Mesenchymal stem cell (in vitro differentiated cells and primary cell): Measurements from ENCODE around the gene ADD3.

Experiments
- DNase-seq: peaks from one replicate; pipeline ENCODE4 v3.0.0-alpha.2; 2013
- H2AFZ ChIP-seq: one replicate; pipeline ENCODE4 v1.6.1; 2013; ENCODE audit warnings: low read depth, mild to moderate bottlenecking, control low read depth, inconsistent platforms, low read length, moderate library complexity
- H2AK5ac ChIP-seq: 2 replicates; pipeline ENCODE4 v1.6.1; 2013; ENCODE audit warnings: low read length, moderate library complexity, mild to moderate bottlenecking, inconsistent platforms; ENCODE audit not compliant: severe bottlenecking
- H2BK120ac ChIP-seq: one replicate; pipeline ENCODE4 v1.6.1; 2013; ENCODE audit warnings: low read depth, mild to moderate bottlenecking, inconsistent platforms, low read length, moderate library complexity
- H2BK12ac ChIP-seq, 2 experiments: one replicate each; pipeline ENCODE4 v1.6.1; 2013; ENCODE audit warnings: inconsistent platforms in 2 of 2, low read length in 2 of 2, mild to moderate bottlenecking in 2 of 2, moderate library complexity in 2 of 2, control low read depth in 1 of 2
- H2BK15ac ChIP-seq: one replicate; pipeline ENCODE4 v1.6.1; 2013; ENCODE audit warnings: mild to moderate bottlenecking, low read depth, inconsistent platforms; ENCODE audit not compliant: poor library complexity, severe bottlenecking
- H2BK5ac ChIP-seq: 2 replicates; pipeline ENCODE4 v1.6.1; 2013; ENCODE audit warnings: low read depth, mild to moderate bottlenecking, low read length, control low read depth, inconsistent platforms; ENCODE audit not compliant: poor library complexity, severe bottlenecking
- H3K14ac ChIP-seq, 2 experiments: one replicate each; pipeline ENCODE4 v1.6.1; 2013; ENCODE audit warnings: inconsistent platforms in 2 of 2, low read length in 2 of 2, control low read depth in 1 of 2, mild to moderate bottlenecking in 1 of 2, moderate library complexity in 1 of 2
- H3K18ac ChIP-seq, 2 experiments: one replicate each; pipeline ENCODE4 v1.6.1; 2013; ENCODE audit warnings: inconsistent platforms in 2 of 2, low read length in 2 of 2, control low read depth in 1 of 2, low read depth in 1 of 2, mild to moderate bottlenecking in 1 of 2
- H3K23ac ChIP-seq, 2 experiments: one replicate each; pipeline ENCODE4 v1.6.1; 2013; ENCODE audit warnings: inconsistent platforms in 2 of 2, low read length in 2 of 2, mild to moderate bottlenecking in 2 of 2, moderate library complexity in 2 of 2, control low read depth in 1 of 2
- H3K27ac ChIP-seq: 2 replicates; pipeline ENCODE4 v1.5.1; 2013; ENCODE audit warnings: mild to moderate bottlenecking, moderate library complexity, low read length, control low read depth, inconsistent platforms; ENCODE audit not compliant: poor library complexity, severe bottlenecking
- H3K27me3 ChIP-seq, 2 experiments: 2 replicates each; pipeline versions ENCODE4 v1.6.1 to v1.7.0; 2013; ENCODE audit warnings: low read length in 2 of 2, mild to moderate bottlenecking in 2 of 2, moderate library complexity in 2 of 2, control low read depth in 1 of 2, inconsistent platforms in 1 of 2; ENCODE audit not compliant: control insufficient read depth in 1 of 2, insufficient read depth in 1 of 2
- H3K36me3 ChIP-seq, 2 experiments: 2 replicates each; pipeline versions ENCODE4 v1.6.1 to v1.7.0; 2013; ENCODE audit warnings: low read length in 2 of 2, control low read depth in 1 of 2, inconsistent platforms in 1 of 2, low read depth in 1 of 2, mild to moderate bottlenecking in 1 of 2; ENCODE audit not compliant: insufficient read depth in 2 of 2, control insufficient read depth in 1 of 2
- H3K4ac ChIP-seq, 2 experiments: one replicate each; pipeline ENCODE4 v1.6.1; 2013; ENCODE audit warnings: inconsistent platforms in 2 of 2, low read length in 2 of 2, mild to moderate bottlenecking in 2 of 2, moderate library complexity in 2 of 2, control low read depth in 1 of 2, low read depth in 1 of 2
- H3K4me1 ChIP-seq: 2 replicates; pipeline ENCODE4 v1.6.1; 2013; ENCODE audit warnings: low read depth, low read length, control low read depth; ENCODE audit not compliant: control insufficient read depth, insufficient read depth
- H3K4me2 ChIP-seq: 2 replicates; pipeline ENCODE4 v1.6.1; 2013; ENCODE audit warnings: low read length, mild to moderate bottlenecking, inconsistent platforms; ENCODE audit not compliant: poor library complexity, severe bottlenecking
- H3K4me3 ChIP-seq, 2 experiments: 2 replicates each; pipeline versions ENCODE4 v1.5.1 to v1.7.0; 2013; ENCODE audit warnings: low read length in 2 of 2, mild to moderate bottlenecking in 2 of 2, control low read depth in 1 of 2, low read depth in 1 of 2; ENCODE audit not compliant: insufficient read depth in 1 of 2
- H3K79me1 ChIP-seq: replicated peaks from 2 replicates; pipeline ENCODE4 v1.6.1; 2013; ENCODE audit warnings: mild to moderate bottlenecking, control low read depth, low read length, inconsistent platforms; ENCODE audit not compliant: poor library complexity, severe bottlenecking
- H3K9ac ChIP-seq: 2 replicates; pipeline ENCODE4 v1.7.0; 2013; ENCODE audit warnings: mild to moderate bottlenecking, low read length, moderate library complexity
- H3K9me3 ChIP-seq: 2 replicates; pipeline ENCODE4 v1.7.0; 2013; ENCODE audit warnings: mild to moderate bottlenecking, low read length; ENCODE audit not compliant: control insufficient read depth
- H4K8ac ChIP-seq: one replicate; pipeline ENCODE4 v1.6.1; 2013; ENCODE audit warnings: inconsistent platforms, mild to moderate bottlenecking, low read length, moderate library complexity
- H4K91ac ChIP-seq: one replicate; pipeline ENCODE4 v1.6.1; 2013; ENCODE audit warnings: mild to moderate bottlenecking, low read length, inconsistent platforms
- WGBS: methylation state at CpG from one replicate; pipeline ENCODE4 v1.1.7; 2013; ENCODE audit warnings: mixed read lengths; 5-methylcytosine and 5-hydroxymethylcytosine counted together

Gene ADD3

GRCh38 chr10:109978481-109978880, 29.3 kb upstream of the ADD3 start:
- Histone ChIP-seq H2BK15ac (no peak overlapping the region), H3K18ac (no peak overlapping the region), H2BK12ac (no peak overlapping the region), H2AFZ (no peak overlapping the region), H2AK5ac (no peak overlapping the region), H3K9me3 (no peaks in the 10 kb centered on the region), H3K23ac (no peak overlapping the region), H3K36me3 (no peaks in the 10 kb centered on the region), H2BK5ac (no peak overlapping the region), H3K4me2 (no peak overlapping the region), H2BK120ac (no peak overlapping the region), H3K14ac (no peak overlapping the region), H4K8ac (no peak overlapping the region), H4K91ac (no peak overlapping the region), H3K4me3 (peak overlapping the region in 1 of 2 experiments; percentile 41), H3K9ac (peak overlapping the region; percentile 80), H3K4me1 (peaks cover 3% of the 10 kb centered on the region), H3K27ac (no peak overlapping the region), H3K79me1 (no peaks in the 10 kb centered on the region), H3K27me3 (no peaks in the 10 kb centered on the region), H3K4ac (no peak overlapping the region)
- 70% methylated on average over 5 of the region's 6 CpGs for WGBS
- peak; percentile 59 for DNase-seq

DNA sequence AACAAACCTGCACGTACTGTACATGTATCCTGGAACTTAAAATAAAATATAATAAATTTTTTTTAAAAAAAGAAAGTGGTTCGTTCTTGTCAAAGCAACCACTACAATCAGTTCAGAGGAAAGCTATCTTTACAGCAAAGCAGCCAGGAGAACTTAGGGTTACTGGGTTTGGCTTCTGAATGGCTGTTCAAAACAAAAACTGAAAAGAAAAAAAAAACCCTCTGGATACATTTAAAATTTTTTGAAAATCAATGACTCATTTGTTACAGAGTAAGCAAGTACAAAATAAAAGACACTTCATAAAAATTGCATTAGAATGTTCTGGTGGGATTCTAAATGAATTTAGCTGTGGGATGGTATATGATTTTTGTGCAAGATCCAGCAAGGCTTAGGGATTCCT, 28.6 kb upstream of the ADD3 start:
- Histone ChIP-seq H2BK5ac (no peak overlapping the region), H3K4me2 (no peak overlapping the region), H3K4ac (no peak overlapping the region), H2AFZ (no peak overlapping the region), H3K79me1 (no peaks in the 10 kb centered on the region), H3K9ac (peak overlapping the region; percentile 80), H3K4me3 (peak overlapping the region in 1 of 2 experiments; percentile 41), H2AK5ac (no peak overlapping the region), H3K23ac (no peak overlapping the region), H4K91ac (no peak overlapping the region), H3K27ac (no peak overlapping the region), H3K14ac (no peak overlapping the region), H2BK120ac (no peak overlapping the region), H2BK15ac (no peak overlapping the region), H3K4me1 (peaks cover 3% of the 10 kb centered on the region), H2BK12ac (no peak overlapping the region), H3K9me3 (no peaks in the 10 kb centered on the region), H3K27me3 (no peaks in the 10 kb centered on the region), H4K8ac (no peak overlapping the region), H3K36me3 (no peaks in the 10 kb centered on the region), H3K18ac (peak overlapping the region in 1 of 2 experiments; percentile 78)
- DNase-seq: no peak
- no CpG with 5 or more reads among the region's 2 CpGs for WGBS

DNA sequence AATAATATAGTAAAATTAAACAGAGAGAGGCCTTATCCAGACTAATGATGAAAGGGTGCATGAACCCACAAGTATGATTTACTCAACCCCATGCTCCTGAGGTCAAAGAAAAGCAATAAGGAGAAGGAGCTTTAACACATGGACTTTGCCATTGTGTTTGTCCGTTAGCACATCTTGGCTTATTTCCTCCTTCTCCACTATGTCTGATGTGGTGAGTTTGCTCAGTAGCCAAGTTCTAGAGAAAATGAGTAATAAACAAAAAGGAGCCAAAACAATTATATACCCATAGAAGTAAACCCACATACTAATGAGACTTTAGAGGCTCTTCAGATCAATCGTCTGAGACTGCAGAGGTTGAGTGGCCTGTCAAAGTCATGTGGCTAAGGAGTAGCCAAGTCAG, 26.1 kb upstream of the ADD3 start:
- Histone ChIP-seq H3K27me3 (no peaks in the 10 kb centered on the region), H3K23ac (no peak overlapping the region), H3K4me3 (peak overlapping the region in 1 of 2 experiments; percentile 71), H3K9ac (peak overlapping the region; percentile 80), H3K18ac (no peak overlapping the region), H2BK12ac (no peak overlapping the region), H4K91ac (no peak overlapping the region), H2BK5ac (no peak overlapping the region), H2AFZ (no peak overlapping the region), H2BK120ac (no peak overlapping the region), H3K9me3 (peaks cover 3% of the 10 kb centered on the region), H3K4me1 (peaks cover 3% of the 10 kb centered on the region), H3K36me3 (no peaks in the 10 kb centered on the region), H3K4ac (no peak overlapping the region), H3K14ac (no peak overlapping the region), H2BK15ac (no peak overlapping the region), H3K79me1 (no peaks in the 10 kb centered on the region), H3K4me2 (no peak overlapping the region), H4K8ac (no peak overlapping the region), H3K27ac (no peak overlapping the region), H2AK5ac (no peak overlapping the region)
- DNase-seq: no peak
- 89% methylated on average over 1 of the region's 2 CpGs for WGBS

DNA sequence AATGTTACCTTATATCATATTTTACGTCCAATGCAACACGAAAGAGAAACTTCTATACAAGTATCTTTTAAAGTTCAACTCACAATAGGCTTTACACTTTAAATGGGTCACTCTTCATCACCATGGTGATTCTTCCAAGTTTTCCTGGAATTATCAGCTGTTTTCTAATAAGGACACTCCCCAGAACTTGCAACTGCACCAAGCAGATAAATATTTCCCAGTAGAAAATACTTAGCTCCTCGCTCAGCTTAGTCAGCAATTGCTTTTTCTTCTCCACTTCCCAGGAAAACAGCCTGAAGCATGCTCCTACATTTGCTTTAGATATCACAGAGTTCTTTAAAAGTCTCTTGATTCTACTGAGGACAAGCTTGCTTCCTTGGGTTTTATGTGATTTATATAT, 25.7 kb upstream of the ADD3 start:
- no peak overlapping the region for H4K91ac ChIP-seq
- no peaks in the 10 kb centered on the region for H3K27me3 ChIP-seq
- H3K79me1 ChIP-seq: no peaks in the 10 kb centered on the region
- no peak overlapping the region for H4K8ac ChIP-seq
- no peak overlapping the region for H3K18ac ChIP-seq
- peak overlapping the region; percentile 80 for H3K9ac ChIP-seq
- H3K36me3 ChIP-seq: no peaks in the 10 kb centered on the region
- no peak overlapping the region for H2AFZ ChIP-seq
- no peak overlapping the region for H2BK15ac ChIP-seq
- peaks cover 3% of the 10 kb centered on the region for H3K4me1 ChIP-seq
- H2BK12ac ChIP-seq: no peak overlapping the region
- 88% methylated on average over 3 of the region's 3 CpGs for WGBS
- H3K4me3 ChIP-seq: peak overlapping the region in 1 of 2 experiments; percentile 71
- H2BK120ac ChIP-seq: no peak overlapping the region
- no peak overlapping the region for H3K14ac ChIP-seq
- H3K4ac ChIP-seq: no peak overlapping the region
- H3K9me3 ChIP-seq: peaks cover 3% of the 10 kb centered on the region
- H2AK5ac ChIP-seq: no peak overlapping the region
- no peak overlapping the region for H3K4me2 ChIP-seq
- no peak overlapping the region for H3K27ac ChIP-seq
- H2BK5ac ChIP-seq: no peak overlapping the region
- no peak overlapping the region for H3K23ac ChIP-seq
- DNase-seq: no peak
